OCI-LY3 (cell line): ENCODE data around the gene GMPPA.

Experiments used
- H2AFZ ChIP-seq: fragments of 200-600, 300-600 bp; shearing (Covaris generic); 2 replicates; pipeline ENCODE4 v1.6.0; 2014; ENCODE audit warnings: antibody characterized with exemption, low read depth, low read length
- H3K27ac ChIP-seq: fragments of 200-600, 300-600 bp; sonication (generic); 2 replicates; pipeline ENCODE4 v1.5.1; 2014; ENCODE audit warnings: mild to moderate bottlenecking, low read length, moderate library complexity, mixed read lengths
- H3K27me3 ChIP-seq: fragments of 200-600, 300-600 bp; sonication (generic); 2 replicates; pipeline ENCODE4 v1.6.1; 2014; ENCODE audit warnings: low read depth, low read length, mixed read lengths
- H3K36me3 ChIP-seq: fragments of 200-600, 300-600 bp; sonication (generic); replicated peaks from 2 replicates; pipeline ENCODE3; 2014; ENCODE audit warnings: low read depth, low read length, mixed read lengths
- H3K4me1 ChIP-seq: fragments of 300-600, 200-600 bp; sonication (generic); 2 replicates; pipeline ENCODE4 v1.6.1; 2014; ENCODE audit warnings: low read length, mixed read lengths
- H3K4me2 ChIP-seq: fragments of 200-600, 300-600 bp; sonication (generic); 2 replicates; pipeline ENCODE4 v1.6.1; 2014; ENCODE audit warnings: low read length, mixed read lengths
- H3K4me3 ChIP-seq: fragments of 300-600, 200-600 bp; sonication (generic); 2 replicates; pipeline ENCODE4 v1.5.1; 2014; ENCODE audit warnings: antibody characterized with exemption, mild to moderate bottlenecking, low read length, moderate library complexity
- H3K79me2 ChIP-seq: fragments of 300-600, 200-600 bp; shearing (Covaris generic); 2 replicates; pipeline ENCODE4 v1.6.1; 2014; ENCODE audit warnings: mild to moderate bottlenecking, low read length, mixed read lengths
- H3K9ac ChIP-seq: fragments of 300-600, 200-600 bp; shearing (Covaris generic); 2 replicates; pipeline ENCODE4 v1.6.0; 2014; ENCODE audit warnings: mild to moderate bottlenecking, low read length, moderate library complexity
- H3K9me3 ChIP-seq: fragments of 200-600, 300-600 bp; shearing (Covaris generic); 2 replicates; pipeline ENCODE4 v1.6.1; 2014; ENCODE audit warnings: low read length, mixed read lengths; ENCODE audit not compliant: insufficient read depth
- H4K20me1 ChIP-seq: fragments of 200-600, 300-600 bp; sonication (generic); 2 replicates; pipeline ENCODE4 v1.6.1; 2016; ENCODE audit warnings: low read length, mixed read lengths; ENCODE audit not compliant: insufficient read depth
- EZH2phosphoT487 ChIP-seq: fragments of 200-600 bp; shearing (Covaris generic); IDR thresholded peaks from 2 replicates; pipeline ENCODE4 v1.6.1; 2018; ENCODE audit warnings: antibody characterized with exemption, mixed run types, low read depth
- TF ChIP-seq, protein P1 (sequence below): fragments of 200-600, 300-600 bp; sonication (generic); IDR thresholded peaks from 2 replicates; pipeline ENCODE4 v1.5.1; 2014; ENCODE audit warnings: antibody characterized with exemption, low read length, low read depth

Gene GMPPA

DNA sequence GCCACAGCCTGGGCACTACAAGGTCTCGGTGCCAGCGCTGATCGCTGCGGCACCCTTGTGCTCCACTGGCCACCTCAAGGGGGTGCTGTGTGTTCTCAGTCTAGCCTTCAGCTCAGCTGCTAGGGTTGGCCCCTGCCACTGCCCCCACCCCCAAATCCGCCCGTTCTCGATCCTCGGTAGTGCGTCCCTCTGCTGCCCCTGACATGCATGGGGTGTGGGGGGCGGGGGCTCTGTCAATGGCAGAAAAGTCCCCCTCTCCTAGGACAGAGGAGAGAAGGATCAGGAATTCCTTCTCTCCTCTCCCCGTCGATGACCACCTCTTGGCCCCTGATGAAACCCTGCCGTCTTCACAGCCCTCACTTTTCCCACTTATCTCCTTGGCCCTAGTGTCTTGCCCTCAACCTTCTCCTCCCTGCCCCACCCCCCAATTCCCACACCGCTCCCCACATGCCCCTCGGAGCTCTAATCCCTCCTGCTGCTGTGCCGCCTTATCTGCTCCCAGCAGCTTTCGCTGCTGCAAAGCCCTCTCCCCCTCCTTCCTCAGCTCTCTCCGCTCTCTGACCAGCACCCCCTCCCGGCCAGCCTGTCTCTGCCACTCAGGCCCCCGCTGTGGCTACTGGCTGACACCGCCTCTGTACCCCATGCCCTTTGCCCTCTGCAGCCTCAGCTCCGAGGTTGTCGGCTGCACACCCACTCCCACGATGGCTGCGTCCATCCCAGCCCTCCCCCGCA is 11.3 kb downstream of the GMPPA start:
- Histone ChIP-seq H3K9ac (no peak overlapping the region), H3K4me1 (0 out of 2 replicates have a peak, but pooled peaks cover 5% of the 10 kb centered on the region), H4K20me1 (no peaks in the 10 kb centered on the region), H3K79me2 (no peaks in the 10 kb centered on the region), H3K27me3 (peaks cover 21% of the 10 kb centered on the region), H2AFZ (no peak overlapping the region), H3K4me3 (peak overlapping the region; percentile 38; the same call in 1 of the 2 replicates), H3K4me2 (peak overlapping the region; percentile 52), H3K9me3 (no peaks in the 10 kb centered on the region), H3K36me3 (no peaks in the 10 kb centered on the region), H3K27ac (no peak overlapping the region)
- TF ChIP-seq, protein P1, sequence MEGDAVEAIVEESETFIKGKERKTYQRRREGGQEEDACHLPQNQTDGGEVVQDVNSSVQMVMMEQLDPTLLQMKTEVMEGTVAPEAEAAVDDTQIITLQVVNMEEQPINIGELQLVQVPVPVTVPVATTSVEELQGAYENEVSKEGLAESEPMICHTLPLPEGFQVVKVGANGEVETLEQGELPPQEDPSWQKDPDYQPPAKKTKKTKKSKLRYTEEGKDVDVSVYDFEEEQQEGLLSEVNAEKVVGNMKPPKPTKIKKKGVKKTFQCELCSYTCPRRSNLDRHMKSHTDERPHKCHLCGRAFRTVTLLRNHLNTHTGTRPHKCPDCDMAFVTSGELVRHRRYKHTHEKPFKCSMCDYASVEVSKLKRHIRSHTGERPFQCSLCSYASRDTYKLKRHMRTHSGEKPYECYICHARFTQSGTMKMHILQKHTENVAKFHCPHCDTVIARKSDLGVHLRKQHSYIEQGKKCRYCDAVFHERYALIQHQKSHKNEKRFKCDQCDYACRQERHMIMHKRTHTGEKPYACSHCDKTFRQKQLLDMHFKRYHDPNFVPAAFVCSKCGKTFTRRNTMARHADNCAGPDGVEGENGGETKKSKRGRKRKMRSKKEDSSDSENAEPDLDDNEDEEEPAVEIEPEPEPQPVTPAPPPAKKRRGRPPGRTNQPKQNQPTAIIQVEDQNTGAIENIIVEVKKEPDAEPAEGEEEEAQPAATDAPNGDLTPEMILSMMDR = peak; percentile 45
- no peak for TF ChIP-seq EZH2phosphoT487

GRCh38 chr2:219510512-219511135 is 11.9 kb downstream of the GMPPA start:
- Histone ChIP-seq H3K27ac (no peak overlapping the region), H3K4me2 (no peak overlapping the region), H3K9me3 (no peaks in the 10 kb centered on the region), H3K27me3 (peaks cover 21% of the 10 kb centered on the region), H3K4me3 (no peak overlapping the region), H3K36me3 (no peaks in the 10 kb centered on the region), H2AFZ (no peak overlapping the region), H3K79me2 (no peaks in the 10 kb centered on the region), H3K4me1 (0 out of 2 replicates have a peak, but pooled peaks cover 5% of the 10 kb centered on the region), H4K20me1 (no peaks in the 10 kb centered on the region), H3K9ac (no peak overlapping the region)
- TF ChIP-seq EZH2phosphoT487 = no peak
- TF ChIP-seq, protein P1 = no peak

DNA sequence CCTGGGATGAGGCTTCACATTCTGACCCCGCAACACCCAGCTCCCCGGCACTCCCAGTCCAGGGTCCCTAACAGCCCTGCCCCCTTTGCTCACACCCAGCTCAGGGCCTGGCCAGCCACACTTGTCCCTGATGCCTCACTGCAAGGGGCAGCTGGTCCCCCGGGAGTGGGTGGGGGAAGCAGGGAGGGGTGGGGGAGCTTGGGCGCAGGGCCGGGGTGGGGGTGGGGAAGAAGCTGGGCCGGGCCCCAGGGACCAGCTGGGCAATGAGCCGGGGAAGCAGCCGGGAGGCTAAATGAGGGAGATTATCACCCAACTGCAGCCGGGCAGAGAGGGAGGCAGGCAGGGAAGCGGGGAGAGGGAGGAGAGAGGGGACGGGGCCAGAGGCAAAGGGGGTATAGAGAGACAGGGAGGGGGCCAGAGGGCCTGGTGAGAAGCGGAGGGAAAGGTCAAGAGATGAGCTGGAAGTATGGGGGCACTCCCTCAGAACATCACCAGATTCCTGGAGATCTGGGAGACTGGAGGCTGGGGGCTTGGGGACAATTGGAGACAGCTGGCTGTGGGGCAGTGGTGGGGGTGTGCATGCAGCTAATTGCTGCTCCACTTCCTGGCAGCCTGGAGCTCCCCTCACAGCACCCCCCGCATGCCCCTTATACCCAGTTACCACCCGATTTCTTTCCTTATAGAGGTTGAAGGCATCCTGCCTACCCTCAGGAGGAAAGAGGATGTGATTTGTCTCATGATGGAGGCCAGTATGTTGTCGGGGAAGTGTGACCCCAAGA is 13.0 kb downstream of the GMPPA start:
- TF ChIP-seq, protein P1 = no peak
- TF ChIP-seq EZH2phosphoT487 = no peak
- no peak overlapping the region for H3K4me3 ChIP-seq
- no peak overlapping the region for H2AFZ ChIP-seq
- H3K27me3 ChIP-seq = peaks cover 21% of the 10 kb centered on the region
- no peaks in the 10 kb centered on the region for H3K36me3 ChIP-seq
- H3K9ac ChIP-seq = no peak overlapping the region
- H3K9me3 ChIP-seq = no peaks in the 10 kb centered on the region
- no peaks in the 10 kb centered on the region for H4K20me1 ChIP-seq
- no peak overlapping the region for H3K27ac ChIP-seq
- no peaks in the 10 kb centered on the region for H3K79me2 ChIP-seq
- H3K4me2 ChIP-seq = no peak overlapping the region
- H3K4me1 ChIP-seq = 0 out of 2 replicates have a peak, but pooled peaks cover 5% of the 10 kb centered on the region
